GM18907 (cell line): Measurements from ENCODE around the gene EGLN1.
A peak's percentile ranks its signal among the peaks of the same experiment; 100 is the strongest.

Experiments
- ATAC-seq: cut with Tn5 transposase; IDR thresholded peaks from one replicate; pipeline ENCODE4 v1.9.1; 2021; ENCODE audit warnings: mild to moderate bottlenecking, moderate library complexity; ENCODE audit not compliant: unreplicated experiment

The EGLN1 gene

GRCh38 chr1:231401478-231401877 is 20.6 kb downstream of the EGLN1 start:
- no peak for ATAC-seq

- ATAC-seq = no peak
Measured at GRCh38 chr1:231397886-231398671, 24.0 kb downstream of the EGLN1 start.

GRCh38 chr1:231396643-231397042 is 25.4 kb downstream of the EGLN1 start:
- no peak for ATAC-seq

GRCh38 chr1:231395998-231396390 is 26.1 kb downstream of the EGLN1 start:
- no peak for ATAC-seq

- no peak for ATAC-seq
Measured at GRCh38 chr1:231395076-231395997, 26.8 kb downstream of the EGLN1 start.

- no peak for ATAC-seq
Measured at GRCh38 chr1:231393668-231394067, 28.4 kb downstream of the EGLN1 start.

GRCh38 chr1:231392389-231393131 is 29.5 kb downstream of the EGLN1 start:
- ATAC-seq = no peak

GRCh38 chr1:231390071-231390470 is 32.0 kb downstream of the EGLN1 start:
- ATAC-seq = no peak

- ATAC-seq = no peak
Measured at GRCh38 chr1:231387770-231388669, 34.1 kb downstream of the EGLN1 start.

GRCh38 chr1:231386466-231386865 is 35.6 kb downstream of the EGLN1 start:
- ATAC-seq = no peak

- ATAC-seq = no peak
Measured at GRCh38 chr1:231385416-231385748, 36.7 kb downstream of the EGLN1 start.

- ATAC-seq = no peak
Measured at GRCh38 chr1:231384696-231385415, 37.2 kb downstream of the EGLN1 start.

GRCh38 chr1:231383159-231383860 is 38.8 kb downstream of the EGLN1 start:
- ATAC-seq = no peak

- no peak for ATAC-seq
Measured at GRCh38 chr1:231382426-231382825, 39.7 kb downstream of the EGLN1 start.

- no peak for ATAC-seq
Measured at GRCh38 chr1:231381729-231382128, 40.4 kb downstream of the EGLN1 start.

- peak; percentile 81 for ATAC-seq
Measured at GRCh38 chr1:231376875-231377549, 45.1 kb downstream of the EGLN1 start.

- ATAC-seq = no peak
Measured at GRCh38 chr1:231376101-231376500, 46.0 kb downstream of the EGLN1 start.

GRCh38 chr1:231374394-231374793 is 47.7 kb downstream of the EGLN1 start:
- ATAC-seq = no peak

- ATAC-seq = no peak
Measured at GRCh38 chr1:231372501-231372900, 49.6 kb downstream of the EGLN1 start.
